PC-3 (cell line): ENCODE results near the gene IFT22. TPM values are rescaled to one million over a fixed set of nuclear protein-coding genes. Genes with fewer than 3 reads are reported as not detected.

Experiments
- ATAC-seq: fragments of 200-7000 bp; cut with Tn5 transposase; 2 replicates; pipeline ENCODE4 v1.9.1; 2020; ENCODE audit warnings: mild to moderate bottlenecking, moderate library complexity
- BruUV-seq: library from RNA; stranded (reverse); fragments of 400-500 nt; replicated peaks from 2 replicates; lab custom pipeline; 2021; lab: Mats Ljungman, UMichigan
- CTCF ChIA-PET: fragments of 300-600 bp; sonication (Branson Sonifier 250); formaldehyde crosslinking; loops from one replicate; lab custom pipeline; 2022; ENCODE audit warnings: antibody characterized with exemption; lab: Charles Lee
- POLR2A ChIA-PET: fragments of 300-600 bp; sonication (Branson Sonifier 250); formaldehyde crosslinking; loops from one replicate; lab custom pipeline; 2022; ENCODE audit warnings: antibody characterized with exemption; ENCODE audit not compliant: unreplicated experiment; lab: Charles Lee
- DNase-seq: peaks from one replicate; pipeline ENCODE4 v3.0.0-alpha.2; 2015
- H2AFZ ChIP-seq: fragments of 300-600 bp; sonication (generic); 2 replicates; pipeline ENCODE4 v1.6.0; 2016; ENCODE audit warnings: antibody characterized with exemption, low read length
- H3F3A ChIP-seq: fragments of 300-600 bp; sonication (generic); one replicate; pipeline ENCODE4 v1.6.0; 2017; ENCODE audit warnings: antibody characterized with exemption, low read length, control low read depth, mild to moderate bottlenecking; ENCODE audit not compliant: unreplicated experiment
- H3K27ac ChIP-seq: fragments of 300-600 bp; sonication (generic); 2 replicates; pipeline ENCODE4 v1.5.1; 2016; ENCODE audit warnings: mild to moderate bottlenecking, low read length
- H3K27me3 ChIP-seq: fragments of 300-600 bp; sonication (generic); 2 replicates; pipeline ENCODE4 v1.6.1; 2016; ENCODE audit warnings: low read length, mixed read lengths
- H3K36me3 ChIP-seq: fragments of 300-600 bp; sonication (generic); 2 replicates; pipeline ENCODE4 v1.6.1; 2016; ENCODE audit warnings: low read depth, mixed run types, low read length, mixed read lengths
- H3K4me1 ChIP-seq: fragments of 300-600 bp; sonication (generic); 2 replicates; pipeline ENCODE4 v1.5.1; 2016; ENCODE audit warnings: low read length; ENCODE audit not compliant: insufficient read depth
- H3K4me2 ChIP-seq: fragments of 300-600 bp; sonication (generic); 2 replicates; pipeline ENCODE4 v1.6.0; 2016; ENCODE audit warnings: low read length
- H3K4me3 ChIP-seq: fragments of 300-600 bp; sonication (generic); 2 replicates; pipeline ENCODE4 v1.5.1; 2016; ENCODE audit warnings: mild to moderate bottlenecking, low read length, mixed read lengths
- H3K79me2 ChIP-seq: fragments of 300-600 bp; sonication (generic); 2 replicates; pipeline ENCODE4 v1.6.1; 2017; ENCODE audit warnings: low read length, mixed read lengths
- H3K9ac ChIP-seq: fragments of 300-600 bp; sonication (generic); 2 replicates; pipeline ENCODE4 v1.6.0; 2016; ENCODE audit warnings: mild to moderate bottlenecking, low read length
- H3K9me2 ChIP-seq: fragments of 300-600 bp; sonication (generic); replicated peaks from 2 replicates; pipeline ENCODE4 v1.6.1; 2016; ENCODE audit warnings: mixed run types, low read length, mixed read lengths
- H3K9me3 ChIP-seq: fragments of 300-600 bp; sonication (generic); 2 replicates; pipeline ENCODE4 v1.6.1; 2016; ENCODE audit warnings: low read length, mixed read lengths
- H4K20me1 ChIP-seq: fragments of 300-600 bp; sonication (generic); 2 replicates; pipeline ENCODE4 v1.6.1; 2016; ENCODE audit warnings: low read length, mixed read lengths
- CTCF ChIP-seq: fragments of 300-600 bp; sonication (generic); conservative IDR thresholded peaks from 2 replicates; pipeline ENCODE4 v1.5.1; 2017; ENCODE audit warnings: antibody characterized with exemption, low read depth, mild to moderate bottlenecking, low read length
- EZH2 ChIP-seq: fragments of 300-600 bp; sonication (generic); IDR thresholded peaks from one replicate; pipeline ENCODE4 v1.6.1; 2017; ENCODE audit warnings: antibody characterized with exemption, mild to moderate bottlenecking, low read length; ENCODE audit not compliant: unreplicated experiment
- EZH2phosphoT487 ChIP-seq: fragments of 300-600 bp; sonication (generic); IDR thresholded peaks from 2 replicates; pipeline ENCODE4 v1.6.1; 2018; ENCODE audit warnings: mild to moderate bottlenecking, antibody characterized with exemption, low read length, borderline replicate concordance
- intact Hi-C: fragments of 100-400 bp; cut with micrococcal nuclease; formaldehyde crosslinking; loops from 2 replicates; pipeline ENCODE4 v1.9.0; 2023
- total RNA-seq: library from RNA; depleted of rRNA; stranded (reverse); fragments of >200 nt; gene quantifications from 2 replicates; pipeline ENCODE4 v1.2.3, GENCODE V29; 2014

The IFT22 gene
- total RNA-seq, 1 experiment from 2014 or later: 32.8 TPM

GRCh38 chr7:101363734-101364374 lies 42.2 kb upstream of the IFT22 start:
- ATAC-seq: peak; percentile 95
- Histone ChIP-seq H4K20me1 (no peaks in the 10 kb centered on the region), H3K27ac (no peak overlapping the region), H3K27me3 (no peaks in the 10 kb centered on the region), H3K4me3 (peak overlapping the region; percentile 69), H3K36me3 (no peaks in the 10 kb centered on the region), H3F3A (no peaks in the 10 kb centered on the region), H3K9ac (no peak overlapping the region), H2AFZ (peak overlapping the region; percentile 97), H3K9me3 (no peaks in the 10 kb centered on the region), H3K79me2 (no peaks in the 10 kb centered on the region), H3K4me1 (no peaks in the 10 kb centered on the region), H3K4me2 (peak overlapping the region; percentile 97), H3K9me2 (no peaks in the 10 kb centered on the region)
- POLR2A ChIA-PET: no interaction called here
- intact Hi-C loops: loop anchor here (2.0 kb wide), 2 partner anchors 143 to 175 kb away; no protein-coding TSS in a partner anchor
- TF ChIP-seq EZH2phosphoT487 (no peak), EZH2 (no peak), CTCF (peak; percentile 81)
- no TSS peak for BruUV-seq
- peak; percentile 65 for DNase-seq
- CTCF ChIA-PET: interaction anchor here (0.5 kb wide), 1 partner anchor 80 kb away, joined by 3 read pairs; no protein-coding TSS in a partner anchor

GRCh38 chr7:101363196-101363733 lies 41.7 kb upstream of the IFT22 start:
- H3K27ac ChIP-seq: no peak overlapping the region
- H2AFZ ChIP-seq: peak overlapping the region; percentile 97
- H3K79me2 ChIP-seq: no peaks in the 10 kb centered on the region
- BruUV-seq: no TSS peak
- H4K20me1 ChIP-seq: no peaks in the 10 kb centered on the region
- no peak for ATAC-seq
- H3K9me2 ChIP-seq: no peaks in the 10 kb centered on the region
- DNase-seq: no peak
- POLR2A ChIA-PET: no interaction called here
- H3K27me3 ChIP-seq: no peaks in the 10 kb centered on the region
- H3K4me1 ChIP-seq: no peaks in the 10 kb centered on the region
- no peak for TF ChIP-seq EZH2
- no peak for TF ChIP-seq CTCF
- TF ChIP-seq EZH2phosphoT487: no peak
- no peak overlapping the region for H3K9ac ChIP-seq
- peak overlapping the region; percentile 97 for H3K4me2 ChIP-seq
- intact Hi-C loops: no loop called here
- no peaks in the 10 kb centered on the region for H3K36me3 ChIP-seq
- H3K9me3 ChIP-seq: no peaks in the 10 kb centered on the region
- peak overlapping the region; percentile 69 for H3K4me3 ChIP-seq
- CTCF ChIA-PET: interaction anchor here (0.5 kb wide), 2 partner anchors 23 to 79 kb away, joined by 3 to 4 read pairs; no protein-coding TSS in a partner anchor
- H3F3A ChIP-seq: no peaks in the 10 kb centered on the region
